Fibroblast of villous mesenchyme (primary cell): ENCODE results near the gene EXOC4. TPM values are rescaled to one million over a fixed set of nuclear protein-coding genes. Genes with fewer than 3 reads are reported as not detected.

Source experiments
- DNase-seq: peaks from one replicate; pipeline ENCODE4 v3.0.0-alpha.2; 2010; ENCODE audit warnings: low read depth
- H3K4me3 ChIP-seq: 2 replicates; pipeline ENCODE4 v1.5.1; 2011; ENCODE audit warnings: low read depth, mild to moderate bottlenecking, low read length
- CTCF ChIP-seq: IDR thresholded peaks from 2 replicates; pipeline ENCODE4 v1.5.1; 2012; ENCODE audit warnings: low read depth, mild to moderate bottlenecking, low read length; ENCODE audit not compliant: insufficient read depth
- total RNA-seq: library from RNA; depleted of rRNA; stranded (reverse); fragments of >200 nt; gene quantifications from 2 replicates; pipeline ENCODE4 v1.2.3, GENCODE V29; 2012

EXOC4 gene
- total RNA-seq, 1 donor = 106 TPM

GRCh38 chr7:133549633-133550032 is 296.8 kb downstream of the EXOC4 start:
- DNase-seq = no peak
- no peak overlapping the region for H3K4me3 ChIP-seq
- TF ChIP-seq CTCF = no peak

- DNase-seq = no peak
- H3K4me3 ChIP-seq = no peak overlapping the region
- no peak for TF ChIP-seq CTCF
These were observed 297.3 kb downstream of the EXOC4 start for GRCh38 chr7:133550145-133550544.

GRCh38 chr7:133550811-133551210 is 297.9 kb downstream of the EXOC4 start:
- no peak for DNase-seq
- TF ChIP-seq CTCF = no peak
- no peak overlapping the region for H3K4me3 ChIP-seq

GRCh38 chr7:133551466-133551865 is 298.6 kb downstream of the EXOC4 start:
- H3K4me3 ChIP-seq = no peak overlapping the region
- TF ChIP-seq CTCF = no peak
- DNase-seq = no peak

GRCh38 chr7:133552079-133552478 is 299.2 kb downstream of the EXOC4 start:
- DNase-seq = no peak
- TF ChIP-seq CTCF = no peak
- H3K4me3 ChIP-seq = no peak overlapping the region

GRCh38 chr7:133554330-133554729 is 301.5 kb downstream of the EXOC4 start:
- no peak for DNase-seq
- no peak overlapping the region for H3K4me3 ChIP-seq
- no peak for TF ChIP-seq CTCF

GRCh38 chr7:133556048-133556447 is 303.2 kb downstream of the EXOC4 start:
- DNase-seq = no peak
- TF ChIP-seq CTCF = no peak

More at GRCh38 chr7:133556048-133556447, 303.2 kb downstream of the EXOC4 start:
- H3K4me3 ChIP-seq = no peak overlapping the region
